H54 (cell line): ENCODE measurements around the gene ANKRD11.

Experiments used
- DNase-seq: peaks from one replicate; pipeline ENCODE4 v3.0.0; 2011; ENCODE audit warnings: low spot score, mixed read lengths; ENCODE audit not compliant: insufficient read length
- FAIRE-seq: peaks from 3 replicates; lab custom pipeline; 2011; peaks lifted over from hg19 to GRCh38; lab: Jason Lieb, UNC
- POLR2A ChIP-seq: IDR thresholded peaks from 2 replicates; pipeline ENCODE4 v1.6.1; 2011; ENCODE audit warnings: low read depth, mild to moderate bottlenecking, low read length

ANKRD11 gene

DNA sequence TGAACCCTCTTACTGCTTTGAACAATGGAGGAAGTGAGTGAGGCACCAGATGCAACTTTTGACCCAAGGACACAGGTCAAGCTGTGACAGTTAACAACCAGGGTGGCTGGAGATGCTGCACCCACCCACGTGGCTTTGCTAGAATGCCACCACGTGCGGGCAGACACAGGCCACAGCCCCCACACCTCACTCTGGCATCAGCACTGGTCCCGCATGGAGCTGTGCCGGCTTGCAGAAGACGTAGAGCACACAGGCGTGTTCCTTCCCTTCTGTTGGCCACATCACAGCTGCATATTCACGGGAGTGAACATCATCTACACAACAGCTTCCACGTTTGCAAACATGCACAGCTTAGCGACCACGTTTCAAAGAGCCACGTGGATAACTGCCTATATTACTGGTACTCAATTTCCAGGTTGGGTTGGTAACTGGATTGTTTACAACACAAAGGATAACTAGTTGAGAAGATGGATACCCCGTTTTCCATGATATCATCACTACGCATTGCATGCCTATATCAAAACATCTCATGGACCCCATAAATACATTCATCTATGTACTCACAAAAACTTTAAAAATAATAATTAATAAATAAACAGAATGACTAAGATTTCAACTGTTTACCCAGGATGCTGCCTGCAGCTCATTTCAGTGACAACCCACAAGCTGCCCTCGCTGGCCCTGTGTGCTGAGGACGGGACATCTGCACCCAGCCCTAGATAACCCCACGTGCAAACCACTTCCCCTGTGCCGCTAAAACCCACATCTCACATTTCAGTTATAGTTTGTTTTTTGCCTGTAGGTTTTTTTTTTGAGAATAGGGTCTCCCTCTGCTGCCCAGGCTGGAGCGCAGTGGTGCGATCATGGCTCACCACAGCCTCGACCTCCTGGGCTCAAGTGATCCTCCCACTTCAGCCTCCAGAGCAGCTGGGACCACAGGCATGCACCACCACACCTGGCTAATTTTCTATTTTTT lies 132.0 kb downstream of the ANKRD11 start:
- DNase-seq (no peak), FAIRE-seq (no peak)
- no peak for TF ChIP-seq POLR2A

GRCh38 chr16:89357055-89357816 lies 133.1 kb downstream of the ANKRD11 start:
- DNase-seq (no peak), FAIRE-seq (no peak)
- TF ChIP-seq POLR2A = no peak

DNA sequence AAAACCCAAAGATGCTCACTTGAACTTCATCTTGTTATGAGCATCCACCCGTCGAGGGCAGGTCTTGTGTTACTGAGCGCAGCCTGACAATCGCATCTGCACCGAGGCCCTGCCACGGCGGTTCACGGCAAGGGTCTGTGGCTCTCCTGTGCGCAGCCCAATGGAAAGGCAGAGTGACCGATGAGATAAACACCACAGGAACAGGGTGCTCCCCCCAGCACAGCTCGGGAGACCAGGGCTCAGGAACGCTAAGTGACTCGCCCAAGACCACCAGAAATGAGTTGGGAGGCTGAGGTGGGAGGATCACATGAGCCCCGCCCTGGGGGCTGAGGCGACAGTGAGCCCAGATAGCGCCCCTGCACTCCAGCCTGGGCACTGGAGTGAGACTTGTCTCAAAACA lies 134.7 kb downstream of the ANKRD11 start:
- no peak for FAIRE-seq
- no peak for TF ChIP-seq POLR2A
- DNase-seq = no peak

- FAIRE-seq (no peak), DNase-seq (no peak)
- no peak for TF ChIP-seq POLR2A
These were observed 135.4 kb downstream of the ANKRD11 start for GRCh38 chr16:89355007-89355406.

GRCh38 chr16:89354325-89354724 lies 136.0 kb downstream of the ANKRD11 start:
- TF ChIP-seq POLR2A = no peak
- DNase-seq (no peak), FAIRE-seq (no peak)

GRCh38 chr16:89352091-89352681 lies 138.2 kb downstream of the ANKRD11 start:
- FAIRE-seq (no peak), DNase-seq (no peak)

DNA sequence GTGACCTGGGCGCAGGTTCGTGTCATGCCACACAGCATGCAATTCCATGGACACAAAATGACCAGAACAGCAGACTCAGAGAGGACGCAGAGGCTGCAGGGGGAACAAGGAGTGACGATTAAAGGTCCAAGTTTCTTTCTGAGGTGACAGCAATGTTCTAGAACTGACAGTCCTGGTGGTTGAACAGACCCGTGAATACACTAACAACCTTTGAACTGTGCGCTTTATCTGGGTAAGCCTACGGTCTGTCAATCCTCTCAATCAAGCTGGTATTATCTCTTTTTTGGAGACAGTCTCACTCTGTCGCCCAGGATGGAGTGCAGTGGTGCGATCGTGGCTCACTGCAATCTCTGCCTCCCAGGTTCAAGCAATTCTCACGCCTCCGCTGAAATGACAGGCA lies 138.7 kb downstream of the ANKRD11 start:
- DNase-seq = no peak
- FAIRE-seq = no peak
- TF ChIP-seq POLR2A = no peak

More at GRCh38 chr16:89352091-89352681, 138.2 kb downstream of the ANKRD11 start:
- TF ChIP-seq POLR2A = no peak

DNA sequence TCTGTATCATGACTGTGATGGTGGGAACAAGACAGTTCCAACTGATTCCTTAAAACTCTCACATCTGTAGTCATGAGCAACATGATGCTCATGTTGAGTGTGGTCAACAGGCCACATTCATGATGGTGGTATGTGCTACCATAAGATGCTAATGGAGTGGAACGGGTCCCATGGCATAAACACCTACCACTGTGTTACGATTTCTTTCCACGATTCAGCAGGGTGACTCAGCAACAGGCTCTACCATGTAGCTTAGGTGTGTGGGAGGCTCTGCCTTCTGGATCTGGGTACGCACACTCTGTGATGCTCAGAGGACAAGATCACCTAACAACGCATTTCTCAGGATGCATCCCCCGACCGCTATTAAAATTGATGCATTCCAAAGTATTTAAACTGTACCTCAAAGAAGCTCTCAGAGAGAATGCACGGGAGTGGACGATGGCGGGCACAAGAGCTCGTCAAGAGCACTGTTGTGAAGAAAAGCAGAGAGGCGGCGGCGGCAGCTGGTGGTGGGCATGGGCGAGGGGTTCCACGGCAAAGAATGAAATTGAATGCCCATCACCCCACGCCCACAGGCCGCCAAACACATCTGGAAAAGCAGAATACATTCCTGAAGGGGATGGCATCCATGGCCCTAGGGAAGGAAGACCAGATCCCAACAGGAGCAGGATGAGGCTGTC lies 139.5 kb downstream of the ANKRD11 start:
- no peak for FAIRE-seq
- DNase-seq = no peak
- TF ChIP-seq POLR2A = no peak

GRCh38 chr16:89349947-89350633 lies 140.3 kb downstream of the ANKRD11 start:
- no peak for TF ChIP-seq POLR2A
- DNase-seq = no peak
- no peak for FAIRE-seq

GRCh38 chr16:89347807-89348206 lies 142.6 kb downstream of the ANKRD11 start:
- no peak for DNase-seq
- TF ChIP-seq POLR2A = no peak
- no peak for FAIRE-seq

DNA sequence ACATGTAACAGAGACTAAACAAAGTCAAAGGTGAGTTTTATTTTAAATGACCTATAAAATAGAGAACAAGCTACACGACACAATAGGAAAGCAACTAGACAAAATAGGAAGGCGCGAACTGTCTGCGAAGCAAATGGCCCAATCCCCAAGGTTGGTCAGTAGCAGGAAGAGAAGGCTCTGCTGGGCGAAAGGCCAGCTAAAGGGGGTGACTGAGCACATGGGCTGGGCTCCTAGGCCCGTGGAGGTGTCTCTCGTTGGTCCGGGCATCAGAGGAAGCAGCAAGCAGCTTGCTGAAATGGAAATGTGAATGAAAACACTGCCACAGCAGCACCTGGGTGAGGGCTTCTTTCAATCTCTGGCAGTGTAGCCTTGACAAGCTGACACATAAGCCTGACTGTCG lies 143.5 kb downstream of the ANKRD11 start:
- no peak for FAIRE-seq
- no peak for DNase-seq
- TF ChIP-seq POLR2A = no peak

- no peak for FAIRE-seq
- TF ChIP-seq POLR2A = no peak
- DNase-seq = no peak
These were observed 144.7 kb downstream of the ANKRD11 start for GRCh38 chr16:89345642-89346150.
